GM12875 (cell line): ENCODE results near the gene ADGRF1.

ENCODE experiments used
- H3K4me3 ChIP-seq: one replicate; pipeline ENCODE4 v1.5.1; 2011; ENCODE audit warnings: low read depth, low read length, control low read depth
- TF ChIP-seq, protein P1 (sequence below): IDR thresholded peaks from 2 replicates; pipeline ENCODE4 v1.5.1; 2011; ENCODE audit warnings: low read depth, mild to moderate bottlenecking, control low read depth, inconsistent platforms, low read length, moderate library complexity, borderline replicate concordance; ENCODE audit not compliant: insufficient read depth

The ADGRF1 gene

GRCh38 chr6:47072667-47073066, 30.5 kb upstream of the ADGRF1 start:
- TF ChIP-seq, protein P1, sequence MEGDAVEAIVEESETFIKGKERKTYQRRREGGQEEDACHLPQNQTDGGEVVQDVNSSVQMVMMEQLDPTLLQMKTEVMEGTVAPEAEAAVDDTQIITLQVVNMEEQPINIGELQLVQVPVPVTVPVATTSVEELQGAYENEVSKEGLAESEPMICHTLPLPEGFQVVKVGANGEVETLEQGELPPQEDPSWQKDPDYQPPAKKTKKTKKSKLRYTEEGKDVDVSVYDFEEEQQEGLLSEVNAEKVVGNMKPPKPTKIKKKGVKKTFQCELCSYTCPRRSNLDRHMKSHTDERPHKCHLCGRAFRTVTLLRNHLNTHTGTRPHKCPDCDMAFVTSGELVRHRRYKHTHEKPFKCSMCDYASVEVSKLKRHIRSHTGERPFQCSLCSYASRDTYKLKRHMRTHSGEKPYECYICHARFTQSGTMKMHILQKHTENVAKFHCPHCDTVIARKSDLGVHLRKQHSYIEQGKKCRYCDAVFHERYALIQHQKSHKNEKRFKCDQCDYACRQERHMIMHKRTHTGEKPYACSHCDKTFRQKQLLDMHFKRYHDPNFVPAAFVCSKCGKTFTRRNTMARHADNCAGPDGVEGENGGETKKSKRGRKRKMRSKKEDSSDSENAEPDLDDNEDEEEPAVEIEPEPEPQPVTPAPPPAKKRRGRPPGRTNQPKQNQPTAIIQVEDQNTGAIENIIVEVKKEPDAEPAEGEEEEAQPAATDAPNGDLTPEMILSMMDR = no peak
- no peak overlapping the region for H3K4me3 ChIP-seq

DNA sequence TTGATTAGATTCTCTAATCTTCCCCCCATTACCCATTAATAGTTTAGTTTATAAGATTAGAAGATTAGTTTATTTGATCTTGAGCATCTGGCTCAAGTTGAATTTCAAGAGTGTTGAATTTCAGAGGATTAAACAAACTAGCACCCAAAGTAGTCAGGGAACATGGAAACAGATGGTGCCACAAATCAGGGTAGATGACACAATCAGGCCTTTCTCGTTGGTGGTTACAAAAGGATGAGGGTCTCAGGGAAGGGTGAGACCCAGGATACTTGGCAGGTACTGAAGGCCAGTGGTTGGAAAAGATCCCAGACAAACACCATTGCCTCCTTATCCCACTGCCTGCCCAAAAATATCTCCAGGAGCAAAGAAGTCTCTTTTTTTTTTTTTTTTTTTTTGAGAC, 29.5 kb upstream of the ADGRF1 start:
- no peak overlapping the region for H3K4me3 ChIP-seq
- TF ChIP-seq, protein P1 = no peak

DNA sequence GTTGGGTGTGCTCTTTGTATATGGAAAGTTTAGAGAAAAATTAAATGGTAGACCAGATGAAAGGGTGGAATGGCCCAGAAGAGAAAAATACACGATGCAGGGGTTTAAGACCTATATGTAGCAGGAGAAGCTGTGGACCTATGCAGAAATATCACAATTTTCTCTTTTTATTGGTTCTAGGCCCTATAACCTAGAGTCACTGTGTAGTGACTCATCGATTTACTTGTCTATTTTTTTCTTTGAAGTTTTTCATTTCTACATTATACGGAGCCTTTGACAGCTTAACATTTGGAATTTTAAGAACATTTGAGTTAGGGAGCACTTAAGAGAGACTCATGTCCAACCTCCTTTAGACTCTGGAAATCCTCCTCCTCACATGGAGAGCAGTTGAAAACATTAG, 28.3 kb upstream of the ADGRF1 start:
- TF ChIP-seq, protein P1 = no peak
- H3K4me3 ChIP-seq = no peak overlapping the region

- TF ChIP-seq, protein P1 = no peak
- no peak overlapping the region for H3K4me3 ChIP-seq
Measured at GRCh38 chr6:47069156-47069555, 27.0 kb upstream of the ADGRF1 start.

DNA sequence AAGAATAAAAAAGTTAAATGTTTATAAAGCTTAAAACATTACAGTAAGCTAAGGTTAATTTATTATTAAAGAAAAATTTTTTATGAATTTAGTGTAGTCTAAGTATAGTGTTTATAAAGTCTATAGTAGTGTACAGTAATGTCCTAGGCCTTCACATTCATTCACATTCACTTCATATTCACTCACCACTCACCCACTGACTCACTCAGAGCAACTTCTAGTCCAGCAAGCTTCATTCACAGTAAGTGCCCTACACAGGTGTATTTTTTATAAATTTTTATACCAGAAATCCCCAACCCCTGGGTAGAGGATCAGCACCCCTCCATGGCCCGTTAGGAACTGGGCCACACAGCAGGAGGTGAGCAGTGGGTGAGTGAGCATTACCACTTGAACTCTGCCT, 24.3 kb upstream of the ADGRF1 start:
- TF ChIP-seq, protein P1 = no peak
- H3K4me3 ChIP-seq = no peak overlapping the region

- H3K4me3 ChIP-seq = no peak overlapping the region
- TF ChIP-seq, protein P1 = no peak
Measured at GRCh38 chr6:47064274-47064673, 22.1 kb upstream of the ADGRF1 start.

GRCh38 chr6:47062346-47062745, 20.2 kb upstream of the ADGRF1 start:
- TF ChIP-seq, protein P1 = no peak
- no peak overlapping the region for H3K4me3 ChIP-seq
